PC-3 (cell line): ENCODE measurements around the gene TBC1D9. TPM values are rescaled to one million over a fixed set of nuclear protein-coding genes. Genes with fewer than 3 reads are reported as not detected.

ENCODE experiments used
- ATAC-seq: fragments of 200-7000 bp; cut with Tn5 transposase; 2 replicates; pipeline ENCODE4 v1.9.1; 2020; ENCODE audit warnings: mild to moderate bottlenecking, moderate library complexity
- BruUV-seq: library from RNA; stranded (reverse); fragments of 400-500 nt; replicated peaks from 2 replicates; lab custom pipeline; 2021; lab: Mats Ljungman, UMichigan
- CTCF ChIA-PET: fragments of 300-600 bp; sonication (Branson Sonifier 250); formaldehyde crosslinking; loops from one replicate; lab custom pipeline; 2022; ENCODE audit warnings: antibody characterized with exemption; lab: Charles Lee
- POLR2A ChIA-PET: fragments of 300-600 bp; sonication (Branson Sonifier 250); formaldehyde crosslinking; loops from one replicate; lab custom pipeline; 2022; ENCODE audit warnings: antibody characterized with exemption; ENCODE audit not compliant: unreplicated experiment; lab: Charles Lee
- DNase-seq: peaks from one replicate; pipeline ENCODE4 v3.0.0-alpha.2; 2015
- H2AFZ ChIP-seq: fragments of 300-600 bp; sonication (generic); 2 replicates; pipeline ENCODE4 v1.6.0; 2016; ENCODE audit warnings: antibody characterized with exemption, low read length
- H3F3A ChIP-seq: fragments of 300-600 bp; sonication (generic); one replicate; pipeline ENCODE4 v1.6.0; 2017; ENCODE audit warnings: antibody characterized with exemption, low read length, control low read depth, mild to moderate bottlenecking; ENCODE audit not compliant: unreplicated experiment
- H3K27ac ChIP-seq: fragments of 300-600 bp; sonication (generic); 2 replicates; pipeline ENCODE4 v1.5.1; 2016; ENCODE audit warnings: mild to moderate bottlenecking, low read length
- H3K27me3 ChIP-seq: fragments of 300-600 bp; sonication (generic); 2 replicates; pipeline ENCODE4 v1.6.1; 2016; ENCODE audit warnings: low read length, mixed read lengths
- H3K36me3 ChIP-seq: fragments of 300-600 bp; sonication (generic); 2 replicates; pipeline ENCODE4 v1.6.1; 2016; ENCODE audit warnings: low read depth, mixed run types, low read length, mixed read lengths
- H3K4me1 ChIP-seq: fragments of 300-600 bp; sonication (generic); 2 replicates; pipeline ENCODE4 v1.5.1; 2016; ENCODE audit warnings: low read length; ENCODE audit not compliant: insufficient read depth
- H3K4me2 ChIP-seq: fragments of 300-600 bp; sonication (generic); 2 replicates; pipeline ENCODE4 v1.6.0; 2016; ENCODE audit warnings: low read length
- H3K4me3 ChIP-seq: fragments of 300-600 bp; sonication (generic); 2 replicates; pipeline ENCODE4 v1.5.1; 2016; ENCODE audit warnings: mild to moderate bottlenecking, low read length, mixed read lengths
- H3K79me2 ChIP-seq: fragments of 300-600 bp; sonication (generic); 2 replicates; pipeline ENCODE4 v1.6.1; 2017; ENCODE audit warnings: low read length, mixed read lengths
- H3K9ac ChIP-seq: fragments of 300-600 bp; sonication (generic); 2 replicates; pipeline ENCODE4 v1.6.0; 2016; ENCODE audit warnings: mild to moderate bottlenecking, low read length
- H3K9me2 ChIP-seq: fragments of 300-600 bp; sonication (generic); replicated peaks from 2 replicates; pipeline ENCODE4 v1.6.1; 2016; ENCODE audit warnings: mixed run types, low read length, mixed read lengths
- H3K9me3 ChIP-seq: fragments of 300-600 bp; sonication (generic); 2 replicates; pipeline ENCODE4 v1.6.1; 2016; ENCODE audit warnings: low read length, mixed read lengths
- H4K20me1 ChIP-seq: fragments of 300-600 bp; sonication (generic); 2 replicates; pipeline ENCODE4 v1.6.1; 2016; ENCODE audit warnings: low read length, mixed read lengths
- CTCF ChIP-seq: fragments of 300-600 bp; sonication (generic); conservative IDR thresholded peaks from 2 replicates; pipeline ENCODE4 v1.5.1; 2017; ENCODE audit warnings: antibody characterized with exemption, low read depth, mild to moderate bottlenecking, low read length
- EZH2 ChIP-seq: fragments of 300-600 bp; sonication (generic); IDR thresholded peaks from one replicate; pipeline ENCODE4 v1.6.1; 2017; ENCODE audit warnings: antibody characterized with exemption, mild to moderate bottlenecking, low read length; ENCODE audit not compliant: unreplicated experiment
- EZH2phosphoT487 ChIP-seq: fragments of 300-600 bp; sonication (generic); IDR thresholded peaks from 2 replicates; pipeline ENCODE4 v1.6.1; 2018; ENCODE audit warnings: mild to moderate bottlenecking, antibody characterized with exemption, low read length, borderline replicate concordance
- intact Hi-C: fragments of 100-400 bp; cut with micrococcal nuclease; formaldehyde crosslinking; loops from 2 replicates; pipeline ENCODE4 v1.9.0; 2023
- total RNA-seq: library from RNA; depleted of rRNA; stranded (reverse); fragments of >200 nt; gene quantifications from 2 replicates; pipeline ENCODE4 v1.2.3, GENCODE V29; 2014

TBC1D9 gene
- total RNA-seq, 1 experiment from 2014 or later = 11.2 TPM

- BruUV-seq = no TSS peak
- CTCF ChIA-PET = no interaction called here
Measured at GRCh38 chr4:140711910-140712309, 44.3 kb downstream of the TBC1D9 start.

DNA sequence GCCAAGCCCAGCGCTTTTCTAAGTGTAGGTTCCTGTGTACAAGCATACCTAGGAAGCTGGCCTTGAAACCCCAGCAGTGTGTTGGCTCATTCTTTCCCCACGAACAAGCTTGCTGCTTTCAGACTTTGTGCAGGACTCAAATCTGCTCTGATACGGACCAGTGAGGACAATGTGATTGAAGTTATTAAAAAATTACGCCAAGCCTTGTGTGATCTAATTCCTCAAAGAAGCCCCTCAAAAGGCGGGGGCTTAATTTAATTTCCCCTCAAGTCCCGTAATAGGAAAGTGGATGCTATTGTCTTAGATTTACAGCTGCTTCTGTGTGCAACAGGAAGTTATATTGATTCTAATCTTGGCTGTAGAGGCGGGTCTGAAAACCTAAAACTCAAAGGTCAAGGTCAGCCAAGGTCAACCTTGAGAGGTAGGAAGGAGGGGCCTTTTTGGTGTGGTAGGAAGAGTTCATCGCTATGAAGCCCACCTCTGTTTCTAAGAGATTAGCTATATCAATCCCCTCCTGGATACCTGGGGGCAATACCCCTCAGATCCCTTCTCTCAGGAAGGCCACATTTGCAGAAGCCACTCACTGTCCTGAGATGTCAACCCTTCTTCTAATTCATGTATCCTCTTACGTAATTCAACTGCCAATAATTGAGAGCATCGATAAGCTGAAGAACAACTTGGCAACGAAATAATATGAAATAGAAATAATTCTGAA is 45.1 kb downstream of the TBC1D9 start:
- no peaks in the 10 kb centered on the region for H3K36me3 ChIP-seq
- H3K4me1 ChIP-seq = no peaks in the 10 kb centered on the region
- intact Hi-C loops = no loop called here
- no peak for TF ChIP-seq EZH2phosphoT487
- TF ChIP-seq EZH2 = no peak
- TF ChIP-seq CTCF = no peak
- H3K9me3 ChIP-seq = no peaks in the 10 kb centered on the region
- DNase-seq = no peak
- no peaks in the 10 kb centered on the region for H3K27me3 ChIP-seq
- H3F3A ChIP-seq = no peaks in the 10 kb centered on the region
- no peak overlapping the region for H2AFZ ChIP-seq
- H3K79me2 ChIP-seq = no peaks in the 10 kb centered on the region
- no peak overlapping the region for H3K4me3 ChIP-seq
- ChIA-PET CTCF (no interaction called here), POLR2A (no interaction called here)
- BruUV-seq = no TSS peak
- no peaks in the 10 kb centered on the region for H4K20me1 ChIP-seq
- H3K27ac ChIP-seq = no peak overlapping the region
- H3K4me2 ChIP-seq = no peak overlapping the region
- H3K9ac ChIP-seq = no peak overlapping the region
- no peak for ATAC-seq
- no peaks in the 10 kb centered on the region for H3K9me2 ChIP-seq

More at GRCh38 chr4:140711910-140712309, 44.3 kb downstream of the TBC1D9 start:
- H3K9ac ChIP-seq = no peak overlapping the region
- DNase-seq (no peak), ATAC-seq (no peak)
- H3K27me3 ChIP-seq = no peaks in the 10 kb centered on the region
- intact Hi-C loops = no loop called here
- H3K4me3 ChIP-seq = no peak overlapping the region
- H3F3A ChIP-seq = no peaks in the 10 kb centered on the region
- H3K9me2 ChIP-seq = no peaks in the 10 kb centered on the region
- no peak overlapping the region for H2AFZ ChIP-seq
- POLR2A ChIA-PET = no interaction called here
- no peaks in the 10 kb centered on the region for H3K36me3 ChIP-seq
- no peak for TF ChIP-seq EZH2phosphoT487
- no peak for TF ChIP-seq CTCF
- no peak for TF ChIP-seq EZH2
- H3K9me3 ChIP-seq = no peaks in the 10 kb centered on the region
- no peaks in the 10 kb centered on the region for H3K79me2 ChIP-seq
- peaks cover under 1% of the 10 kb centered on the region; the same call in 1 of the 2 replicates for H3K4me1 ChIP-seq
- no peak overlapping the region for H3K4me2 ChIP-seq
- no peak overlapping the region for H3K27ac ChIP-seq
- no peaks in the 10 kb centered on the region for H4K20me1 ChIP-seq

GRCh38 chr4:140707325-140707724 is 48.9 kb downstream of the TBC1D9 start:
- no peaks in the 10 kb centered on the region for H4K20me1 ChIP-seq
- no TSS peak for BruUV-seq
- H3F3A ChIP-seq = no peaks in the 10 kb centered on the region
- H3K4me3 ChIP-seq = no peak overlapping the region
- DNase-seq (no peak), ATAC-seq (no peak)
- H3K27me3 ChIP-seq = no peaks in the 10 kb centered on the region
- H3K9me3 ChIP-seq = no peaks in the 10 kb centered on the region
- no peak overlapping the region for H3K9ac ChIP-seq
- no peak overlapping the region for H3K4me2 ChIP-seq
- no peaks in the 10 kb centered on the region for H3K4me1 ChIP-seq
- ChIA-PET POLR2A (no interaction called here), CTCF (no interaction called here)
- H2AFZ ChIP-seq = no peak overlapping the region
- no peaks in the 10 kb centered on the region for H3K36me3 ChIP-seq
- intact Hi-C loops = no loop called here
- H3K27ac ChIP-seq = no peak overlapping the region
- H3K9me2 ChIP-seq = no peaks in the 10 kb centered on the region
- no peaks in the 10 kb centered on the region for H3K79me2 ChIP-seq
- no peak for TF ChIP-seq CTCF
- no peak for TF ChIP-seq EZH2
- TF ChIP-seq EZH2phosphoT487 = no peak
